Fibroblast of the aortic adventitia (primary cell): ENCODE data around the gene GET3. TPM values are rescaled to one million over a fixed set of nuclear protein-coding genes. Genes with fewer than 3 reads are reported as not detected.

ENCODE experiments used
- DNase-seq: peaks from one replicate; pipeline ENCODE4 v3.0.0-alpha.2; 2010; ENCODE audit warnings: low read depth
- H3K4me3 ChIP-seq: 2 replicates; pipeline ENCODE4 v1.5.1; 2011; ENCODE audit warnings: low read depth, mild to moderate bottlenecking, control low read depth, low read length, moderate library complexity
- total RNA-seq: library from RNA; depleted of rRNA; stranded (reverse); fragments of >200 nt; gene quantifications from 2 replicates; pipeline ENCODE4 v1.2.3, GENCODE V29; 2012; ENCODE audit warnings: low replicate concordance
- TF ChIP-seq, protein P1 (sequence below): IDR thresholded peaks from 2 replicates; pipeline ENCODE4 v1.5.1; 2011; ENCODE audit warnings: mild to moderate bottlenecking, low read length, control low read depth, inconsistent platforms; ENCODE audit not compliant: insufficient read depth

The GET3 gene
- total RNA-seq, 1 donor, result 84.5 TPM

DNA sequence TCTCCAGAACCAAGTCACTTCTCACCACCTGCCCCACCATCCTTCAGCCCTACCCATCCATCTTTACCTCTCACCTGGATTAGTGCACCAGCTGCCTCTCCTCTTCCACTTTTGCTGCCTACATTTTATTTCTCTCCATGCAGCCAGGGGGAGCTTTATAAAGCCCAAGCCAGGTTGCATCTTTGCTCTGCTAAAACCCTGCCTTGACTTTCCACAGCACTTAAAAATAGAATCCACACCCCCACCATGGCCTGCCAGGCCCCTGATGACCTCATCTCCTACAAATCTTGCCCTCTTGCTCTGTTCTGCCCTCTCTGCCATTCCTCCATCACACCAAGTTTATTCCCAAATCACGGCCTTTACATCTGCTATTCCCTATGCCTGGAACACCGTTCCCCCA lies 36.3 kb downstream of the GET3 start:
- no peak overlapping the region for H3K4me3 ChIP-seq
- DNase-seq, result peak; percentile 55
- TF ChIP-seq, protein P1, sequence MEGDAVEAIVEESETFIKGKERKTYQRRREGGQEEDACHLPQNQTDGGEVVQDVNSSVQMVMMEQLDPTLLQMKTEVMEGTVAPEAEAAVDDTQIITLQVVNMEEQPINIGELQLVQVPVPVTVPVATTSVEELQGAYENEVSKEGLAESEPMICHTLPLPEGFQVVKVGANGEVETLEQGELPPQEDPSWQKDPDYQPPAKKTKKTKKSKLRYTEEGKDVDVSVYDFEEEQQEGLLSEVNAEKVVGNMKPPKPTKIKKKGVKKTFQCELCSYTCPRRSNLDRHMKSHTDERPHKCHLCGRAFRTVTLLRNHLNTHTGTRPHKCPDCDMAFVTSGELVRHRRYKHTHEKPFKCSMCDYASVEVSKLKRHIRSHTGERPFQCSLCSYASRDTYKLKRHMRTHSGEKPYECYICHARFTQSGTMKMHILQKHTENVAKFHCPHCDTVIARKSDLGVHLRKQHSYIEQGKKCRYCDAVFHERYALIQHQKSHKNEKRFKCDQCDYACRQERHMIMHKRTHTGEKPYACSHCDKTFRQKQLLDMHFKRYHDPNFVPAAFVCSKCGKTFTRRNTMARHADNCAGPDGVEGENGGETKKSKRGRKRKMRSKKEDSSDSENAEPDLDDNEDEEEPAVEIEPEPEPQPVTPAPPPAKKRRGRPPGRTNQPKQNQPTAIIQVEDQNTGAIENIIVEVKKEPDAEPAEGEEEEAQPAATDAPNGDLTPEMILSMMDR, result peak; percentile 58

DNA sequence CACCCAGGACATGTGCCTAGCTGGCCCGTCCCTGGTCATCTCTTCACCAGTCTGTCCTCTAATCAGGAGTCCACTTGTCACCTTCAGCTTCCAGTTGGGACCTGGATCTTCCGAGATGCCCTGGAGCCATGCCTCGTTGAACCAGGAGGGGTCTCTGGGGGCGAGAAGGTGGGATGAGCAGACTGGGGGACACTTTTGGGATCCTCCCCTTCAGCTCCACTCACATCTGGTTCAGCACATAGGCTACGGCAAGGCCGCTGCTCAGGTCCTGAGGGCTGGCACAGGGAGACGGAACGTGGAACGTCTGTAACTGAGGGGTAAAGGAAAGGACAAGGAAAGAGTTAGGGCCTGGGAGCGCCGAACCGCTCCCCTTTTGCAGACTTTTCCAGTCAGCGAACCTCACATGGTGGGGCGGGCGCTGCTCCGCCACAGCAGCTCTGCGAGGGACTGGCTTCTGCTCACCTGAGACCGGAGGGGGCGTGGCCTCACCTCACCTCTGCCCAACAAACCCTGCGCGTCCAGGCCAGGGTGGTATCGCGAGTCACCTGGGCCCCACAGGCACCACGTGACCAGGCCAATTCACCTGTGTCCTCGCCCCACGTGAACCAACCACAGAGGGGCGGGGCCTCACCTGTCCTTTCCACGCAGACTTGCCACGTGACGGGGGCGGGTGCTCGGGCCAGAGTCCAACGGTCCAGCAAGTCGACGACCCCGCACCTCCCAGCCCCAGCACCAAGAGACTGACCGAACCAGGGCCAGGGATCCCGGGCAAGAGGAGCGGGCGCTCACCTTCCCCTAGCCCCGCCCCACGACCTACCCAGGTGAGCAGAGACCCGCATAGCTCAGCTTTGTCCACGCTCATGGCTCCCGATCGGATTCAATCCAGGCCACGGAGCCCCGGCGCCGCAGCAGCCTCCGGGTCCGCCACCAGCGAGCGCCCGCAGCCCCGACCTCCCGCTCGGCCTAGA lies 37.6 kb downstream of the GET3 start, which contains the start of gene HOOK2:
TSS of gene HOOK2 (minus strand) at position 965 of the 968 bp plus-strand sequence. CDS start at position 862, 103 bp downstream.
- DNase-seq, result no peak

DNA sequence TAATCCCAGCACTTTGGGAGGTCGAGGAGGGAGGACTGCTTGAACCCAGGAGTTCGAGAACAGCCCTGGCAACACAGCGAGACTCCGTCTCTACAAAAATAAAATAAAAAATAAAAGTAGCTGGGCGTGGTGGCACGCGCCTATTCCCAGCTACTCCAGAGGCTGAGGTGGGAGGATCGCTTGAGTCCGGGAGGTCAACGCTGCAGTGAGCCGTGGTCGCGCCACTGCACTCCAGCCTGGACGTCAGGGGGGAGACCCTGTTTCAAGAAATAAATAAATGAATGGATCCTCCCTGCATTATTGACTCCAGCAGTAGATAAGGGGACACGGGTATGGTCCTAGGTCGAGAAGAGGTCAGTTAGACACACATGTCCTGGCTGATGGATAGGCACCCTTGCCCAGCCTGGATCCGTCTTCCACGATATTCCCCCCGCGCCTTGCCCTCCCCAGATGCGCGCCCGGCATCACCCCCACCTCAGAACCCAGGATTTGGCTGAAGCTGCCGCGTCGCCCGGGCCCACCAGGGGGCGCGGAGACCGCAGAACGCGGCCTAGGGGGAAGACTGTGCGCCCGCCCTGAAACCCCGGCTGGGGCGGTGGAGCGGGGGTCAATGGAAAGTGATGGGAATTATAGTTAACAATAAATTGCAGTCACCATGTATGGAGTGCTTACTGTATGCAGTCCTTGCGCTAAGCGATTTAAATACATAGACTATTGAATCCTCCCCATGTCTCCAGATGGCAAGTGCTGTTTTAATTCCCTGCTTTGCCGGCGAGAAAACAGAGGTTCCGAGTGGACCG lies 40.1 kb downstream of the GET3 start:
- DNase-seq, result peak; percentile 80
- H3K4me3 ChIP-seq, result peak overlapping the region; percentile 77
- TF ChIP-seq, protein P1, result peak; percentile 96

More for the DNA sequence above, 37.6 kb downstream of the GET3 start, which contains the start of gene HOOK2:
- peak within 1 kb of the TSS; percentile 84 for H3K4me3 ChIP-seq
- TF ChIP-seq, protein P1, result no peak

GRCh38 chr19:12778017-12778904 lies 41.0 kb downstream of the GET3 start:
- DNase-seq, result peak; percentile 85
- TF ChIP-seq, protein P1, result no peak
- peak overlapping the region; percentile 77 for H3K4me3 ChIP-seq

DNA sequence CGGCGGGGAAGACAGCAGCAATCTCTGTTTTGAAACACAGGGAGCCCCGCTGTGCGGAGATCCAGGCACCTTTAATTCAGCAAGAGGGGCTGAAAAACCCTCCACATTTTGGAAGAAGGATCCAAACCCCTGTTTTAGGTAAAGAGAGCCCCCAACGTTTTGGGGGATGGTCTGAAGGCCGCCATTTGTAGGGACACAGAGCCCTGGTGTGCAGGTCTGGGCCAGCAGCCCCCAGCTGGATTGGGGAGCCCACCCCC lies 41.5 kb downstream of the GET3 start:
- TF ChIP-seq, protein P1, result no peak
- no peak for DNase-seq
- peak overlapping the region; percentile 77 for H3K4me3 ChIP-seq
